Measurements from ENCODE around the gene TMEM30B.

TMEM30B gene

GRCh38 chr14:61282746-61283145 lies 1.6 kb upstream of the TMEM30B start:
- Histone ChIP-seq H3K9me2 (ENCODE audit: low read depth, low read length) (no peaks in the 10 kb centered on the region), H3K27me3 (ENCODE audit: insufficient read depth, low read length) (0 out of 2 replicates have a peak, but pooled peaks cover 3% of the 10 kb centered on the region), H3K79me2 (ENCODE audit: insufficient read depth, low read length) (no peaks in the 10 kb centered on the region), H3F3A (ENCODE audit: insufficient read depth, low read length) (no peaks in the 10 kb centered on the region), H3K36me3 (ENCODE audit: insufficient read depth, low read length) (no peaks in the 10 kb centered on the region), H4K20me1 (ENCODE audit: insufficient read depth, low read length) (no peaks in the 10 kb centered on the region), H3K9me3 (ENCODE audit: low read length) (no peaks in the 10 kb centered on the region), H2AFZ (ENCODE audit: low read length) (no peak overlapping the region), H3K4me1 (ENCODE audit: insufficient read depth, low read length, severe bottlenecking) (no peaks in the 10 kb centered on the region), H3K4me2 (ENCODE audit: low read length) (no peak overlapping the region), H3K4me3 (ENCODE audit: low read depth, low read length, poor library complexity, severe bottlenecking) (no peak overlapping the region), H3K9ac (ENCODE audit: low read length) (no peak overlapping the region), H3K27ac (ENCODE audit: low read depth, low read length, poor library complexity, severe bottlenecking) (no peak overlapping the region)
- TF ChIP-seq EZH2 (IDR thresholded peaks at IDR 0.05; ENCODE audit: borderline replicate concordance, low read length), result no peak
- TF ChIP-seq, protein P1, sequence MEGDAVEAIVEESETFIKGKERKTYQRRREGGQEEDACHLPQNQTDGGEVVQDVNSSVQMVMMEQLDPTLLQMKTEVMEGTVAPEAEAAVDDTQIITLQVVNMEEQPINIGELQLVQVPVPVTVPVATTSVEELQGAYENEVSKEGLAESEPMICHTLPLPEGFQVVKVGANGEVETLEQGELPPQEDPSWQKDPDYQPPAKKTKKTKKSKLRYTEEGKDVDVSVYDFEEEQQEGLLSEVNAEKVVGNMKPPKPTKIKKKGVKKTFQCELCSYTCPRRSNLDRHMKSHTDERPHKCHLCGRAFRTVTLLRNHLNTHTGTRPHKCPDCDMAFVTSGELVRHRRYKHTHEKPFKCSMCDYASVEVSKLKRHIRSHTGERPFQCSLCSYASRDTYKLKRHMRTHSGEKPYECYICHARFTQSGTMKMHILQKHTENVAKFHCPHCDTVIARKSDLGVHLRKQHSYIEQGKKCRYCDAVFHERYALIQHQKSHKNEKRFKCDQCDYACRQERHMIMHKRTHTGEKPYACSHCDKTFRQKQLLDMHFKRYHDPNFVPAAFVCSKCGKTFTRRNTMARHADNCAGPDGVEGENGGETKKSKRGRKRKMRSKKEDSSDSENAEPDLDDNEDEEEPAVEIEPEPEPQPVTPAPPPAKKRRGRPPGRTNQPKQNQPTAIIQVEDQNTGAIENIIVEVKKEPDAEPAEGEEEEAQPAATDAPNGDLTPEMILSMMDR (IDR thresholded peaks at IDR 0.05; ENCODE audit: low read length), result no peak

GRCh38 chr14:61281948-61282275 lies 774 bp upstream of the TMEM30B start:
- no peak overlapping the region for H3K4me2 ChIP-seq (ENCODE audit: low read length)
- no peaks in the 10 kb centered on the region for H3K9me3 ChIP-seq (ENCODE audit: low read length)
- TF ChIP-seq, protein P1 (IDR thresholded peaks at IDR 0.05; ENCODE audit: low read length), result no peak
- TF ChIP-seq EZH2 (IDR thresholded peaks at IDR 0.05; ENCODE audit: borderline replicate concordance, low read length), result no peak
- H3K4me1 ChIP-seq (ENCODE audit: insufficient read depth, low read length, severe bottlenecking), result no peaks in the 10 kb centered on the region
- H3K27me3 ChIP-seq (ENCODE audit: insufficient read depth, low read length), result 0 out of 2 replicates have a peak, but pooled peaks cover 3% of the 10 kb centered on the region
- H3K9ac ChIP-seq (ENCODE audit: low read length), result no peak overlapping the region
- H3K4me3 ChIP-seq (ENCODE audit: low read depth, low read length, poor library complexity, severe bottlenecking), result no peak overlapping the region
- H3F3A ChIP-seq (ENCODE audit: insufficient read depth, low read length), result no peaks in the 10 kb centered on the region
- H3K36me3 ChIP-seq (ENCODE audit: insufficient read depth, low read length), result no peaks in the 10 kb centered on the region
- no peak overlapping the region for H3K27ac ChIP-seq (ENCODE audit: low read depth, low read length, poor library complexity, severe bottlenecking)
- no peak overlapping the region for H2AFZ ChIP-seq (ENCODE audit: low read length)
- no peaks in the 10 kb centered on the region for H4K20me1 ChIP-seq (ENCODE audit: insufficient read depth, low read length)
- no peaks in the 10 kb centered on the region for H3K9me2 ChIP-seq (ENCODE audit: low read depth, low read length)
- H3K79me2 ChIP-seq (ENCODE audit: insufficient read depth, low read length), result no peaks in the 10 kb centered on the region

DNA sequence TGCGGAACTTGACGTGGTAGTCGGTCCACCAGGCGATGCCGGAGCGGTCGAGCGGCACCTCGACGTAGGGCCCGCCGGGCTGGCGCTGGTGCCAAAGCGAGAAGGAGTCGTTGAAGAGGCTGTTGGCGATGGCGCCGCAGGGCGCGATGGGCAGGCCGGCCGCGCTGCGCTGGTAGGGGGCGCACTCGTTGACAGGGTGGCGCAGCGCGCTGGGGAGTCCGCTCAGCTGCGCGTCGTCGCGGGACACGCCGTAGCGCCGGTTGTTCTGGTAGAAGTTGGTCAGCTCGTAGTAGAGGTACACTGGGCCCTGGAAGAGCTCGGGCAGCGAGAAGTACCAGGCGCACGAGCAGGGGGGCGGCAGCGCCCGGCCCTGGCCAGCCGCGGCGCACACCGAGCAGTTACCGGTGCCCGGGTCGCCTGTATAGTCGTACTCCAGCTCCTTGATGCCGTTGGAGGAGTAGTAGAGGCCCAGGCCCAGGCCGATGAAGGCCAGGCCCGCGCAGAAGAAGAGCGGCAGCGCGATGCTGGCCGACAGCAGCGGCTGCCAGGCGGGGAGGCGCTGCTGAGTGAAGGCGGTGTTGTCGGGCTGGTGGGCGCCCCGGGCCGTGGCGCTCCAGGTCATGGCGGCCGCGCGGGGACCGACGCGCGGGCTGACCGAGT lies 482 bp downstream of the TMEM30B start:
- Histone ChIP-seq H3K4me3 (ENCODE audit: low read depth, low read length, poor library complexity, severe bottlenecking) (no peak overlapping the region), H3K9ac (ENCODE audit: low read length) (no peak overlapping the region)

More for the DNA sequence above, 482 bp downstream of the TMEM30B start:
- H4K20me1 ChIP-seq (ENCODE audit: insufficient read depth, low read length), result no peaks in the 10 kb centered on the region
- H3K4me2 ChIP-seq (ENCODE audit: low read length), result no peak overlapping the region
- H3K9me3 ChIP-seq (ENCODE audit: low read length), result no peaks in the 10 kb centered on the region
- TF ChIP-seq, protein P1 (IDR thresholded peaks at IDR 0.05; ENCODE audit: low read length), result no peak
- no peak for TF ChIP-seq EZH2 (IDR thresholded peaks at IDR 0.05; ENCODE audit: borderline replicate concordance, low read length)
- no peaks in the 10 kb centered on the region for H3K36me3 ChIP-seq (ENCODE audit: insufficient read depth, low read length)
- no peaks in the 10 kb centered on the region for H3K4me1 ChIP-seq (ENCODE audit: insufficient read depth, low read length, severe bottlenecking)
- no peaks in the 10 kb centered on the region for H3K9me2 ChIP-seq (ENCODE audit: low read depth, low read length)
- H3K27me3 ChIP-seq (ENCODE audit: insufficient read depth, low read length), result 0 out of 2 replicates have a peak, but pooled peaks cover 3% of the 10 kb centered on the region
- no peaks in the 10 kb centered on the region for H3K79me2 ChIP-seq (ENCODE audit: insufficient read depth, low read length)
- H2AFZ ChIP-seq (ENCODE audit: low read length), result no peak overlapping the region
- H3K27ac ChIP-seq (ENCODE audit: low read depth, low read length, poor library complexity, severe bottlenecking), result no peak overlapping the region
- H3F3A ChIP-seq (ENCODE audit: insufficient read depth, low read length), result no peaks in the 10 kb centered on the region

Measured in OCI-LY1 (cell line).